ENCODE measurements around the gene TSN.

DNA sequence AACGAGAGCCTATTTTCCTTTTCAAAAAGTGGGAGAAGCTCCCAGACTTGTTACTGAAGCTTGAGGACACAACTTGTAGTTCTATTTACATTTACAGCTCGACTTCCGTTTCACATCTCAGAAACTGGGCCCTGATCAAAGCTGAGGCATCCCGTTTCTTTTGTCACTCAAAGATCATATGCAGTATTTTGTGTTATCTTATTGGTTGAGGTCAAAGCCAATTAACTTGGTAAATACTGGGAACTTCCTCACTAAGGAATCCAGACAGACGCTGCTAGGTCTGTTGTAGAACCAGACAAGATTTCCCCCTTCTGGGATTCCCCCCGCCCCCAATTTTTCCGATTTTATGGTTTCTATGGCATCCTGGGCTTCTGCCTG, 50.3 kb downstream of the TSN start:
- TF ChIP-seq, protein P1, sequence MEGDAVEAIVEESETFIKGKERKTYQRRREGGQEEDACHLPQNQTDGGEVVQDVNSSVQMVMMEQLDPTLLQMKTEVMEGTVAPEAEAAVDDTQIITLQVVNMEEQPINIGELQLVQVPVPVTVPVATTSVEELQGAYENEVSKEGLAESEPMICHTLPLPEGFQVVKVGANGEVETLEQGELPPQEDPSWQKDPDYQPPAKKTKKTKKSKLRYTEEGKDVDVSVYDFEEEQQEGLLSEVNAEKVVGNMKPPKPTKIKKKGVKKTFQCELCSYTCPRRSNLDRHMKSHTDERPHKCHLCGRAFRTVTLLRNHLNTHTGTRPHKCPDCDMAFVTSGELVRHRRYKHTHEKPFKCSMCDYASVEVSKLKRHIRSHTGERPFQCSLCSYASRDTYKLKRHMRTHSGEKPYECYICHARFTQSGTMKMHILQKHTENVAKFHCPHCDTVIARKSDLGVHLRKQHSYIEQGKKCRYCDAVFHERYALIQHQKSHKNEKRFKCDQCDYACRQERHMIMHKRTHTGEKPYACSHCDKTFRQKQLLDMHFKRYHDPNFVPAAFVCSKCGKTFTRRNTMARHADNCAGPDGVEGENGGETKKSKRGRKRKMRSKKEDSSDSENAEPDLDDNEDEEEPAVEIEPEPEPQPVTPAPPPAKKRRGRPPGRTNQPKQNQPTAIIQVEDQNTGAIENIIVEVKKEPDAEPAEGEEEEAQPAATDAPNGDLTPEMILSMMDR (IDR thresholded peaks at IDR 0.05): no peak
- TF ChIP-seq POLR2A (IDR thresholded peaks at IDR 0.05): no peak

All from body of pancreas (tissue), 4 donors.